Measurements from ENCODE around the gene OPN3.

OPN3 gene

DNA sequence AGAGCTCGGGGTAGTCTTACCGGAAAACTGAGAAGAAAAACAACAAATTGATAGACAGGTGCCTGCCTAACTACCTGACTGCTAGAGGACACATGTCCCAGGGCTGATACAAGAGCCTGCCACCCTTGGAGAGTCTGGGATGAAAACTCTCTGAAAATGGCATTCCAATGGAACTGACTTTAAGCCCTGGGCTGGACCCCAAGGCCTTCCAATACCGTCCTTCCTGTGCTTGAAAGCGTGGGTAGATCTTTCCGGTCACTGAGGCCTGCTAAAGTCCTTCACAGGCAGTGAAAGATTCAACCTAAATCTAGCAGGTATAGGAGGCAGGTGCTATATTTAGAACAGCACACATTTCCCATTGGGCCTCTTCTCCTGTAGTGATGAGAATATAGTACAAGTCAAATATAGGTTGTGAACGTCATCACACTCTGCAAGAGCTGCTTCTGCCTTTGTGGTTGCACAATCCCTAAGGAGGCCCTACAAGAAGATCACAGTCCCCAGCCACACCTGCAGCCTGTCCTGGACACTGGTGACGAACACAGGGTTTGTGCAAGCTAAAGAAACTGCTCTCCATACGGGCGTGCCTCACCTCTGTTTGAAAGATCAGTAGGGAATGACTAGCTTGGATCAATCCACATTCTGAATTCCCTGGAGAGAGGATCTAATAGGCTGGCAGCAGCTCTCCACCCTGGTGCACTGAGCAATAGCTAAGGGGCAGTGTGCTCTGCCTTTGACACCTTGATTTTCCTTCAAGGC is 876 bp upstream of the OPN3 start:
- H3K27me3 Mint-ChIP-seq, result no peaks in the 10 kb centered on the region
- peaks cover 6% of the 10 kb centered on the region for H3K36me3 Mint-ChIP-seq (ENCODE audit: insufficient read depth)
- no peak for ATAC-seq (replicated peaks; ENCODE audit: extremely low read depth, poor library complexity, severe bottlenecking)
- H3K4me3 Mint-ChIP-seq, result peak overlapping the region; percentile 81
- DNase-seq (ENCODE audit: low spot score in 2 of 2), result no peak
- H3K4me1 Mint-ChIP-seq, result peaks cover 28% of the 10 kb centered on the region
- H3K9me3 Mint-ChIP-seq, result no peaks in the 10 kb centered on the region
- H3K27ac Mint-ChIP-seq (ENCODE audit: low read depth), result peak overlapping the region; percentile 66

- peaks cover 28% of the 10 kb centered on the region for H3K4me1 Mint-ChIP-seq
Measured at GRCh38 chr1:241639623-241640148, 483 bp downstream of the OPN3 start.

DNA sequence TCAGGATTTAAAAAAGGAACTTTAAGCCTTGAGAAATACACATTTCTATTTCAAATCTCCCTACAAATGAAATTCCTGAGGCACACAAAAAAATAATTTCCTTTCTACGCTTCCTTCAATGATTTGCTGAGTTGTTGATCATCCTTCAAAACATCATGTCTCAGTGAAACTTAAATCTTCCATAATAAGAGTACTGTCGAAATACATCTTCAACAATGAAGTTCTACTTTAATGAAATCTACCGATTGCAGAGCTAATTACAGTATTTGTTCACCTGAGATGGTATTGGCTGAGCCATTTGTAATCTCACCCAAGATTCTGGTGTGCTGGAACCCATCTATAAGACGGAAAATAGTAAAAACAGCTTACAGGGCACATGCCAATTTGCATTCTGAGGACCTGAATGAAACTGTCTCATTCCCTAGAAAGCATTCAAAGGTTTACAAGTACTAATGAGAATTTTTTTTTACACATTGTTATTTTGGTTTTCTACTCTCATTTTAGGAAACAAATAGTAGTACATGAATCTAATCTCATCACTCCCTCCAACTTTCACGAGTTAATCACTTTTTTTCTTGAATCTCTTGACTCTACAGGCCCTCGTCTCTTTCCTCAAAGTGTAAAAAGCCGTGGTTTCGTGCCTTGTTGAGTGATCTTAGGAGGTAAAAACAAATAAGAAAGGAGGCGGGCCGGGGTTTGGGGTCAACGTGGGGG is 1.1 kb downstream of the OPN3 start:
- Mint-ChIP-seq H3K27ac (ENCODE audit: low read depth) (peak overlapping the region; percentile 15), H3K4me3 (peak overlapping the region; percentile 81), H3K27me3 (no peaks in the 10 kb centered on the region), H3K36me3 (ENCODE audit: insufficient read depth) (peaks cover 10% of the 10 kb centered on the region), H3K4me1 (peaks cover 28% of the 10 kb centered on the region), H3K9me3 (no peaks in the 10 kb centered on the region)
- DNase-seq (ENCODE audit: low spot score in 2 of 2) (no peak), ATAC-seq (replicated peaks; ENCODE audit: extremely low read depth, poor library complexity, severe bottlenecking) (no peak)

More at GRCh38 chr1:241639623-241640148, 483 bp downstream of the OPN3 start:
- no peaks in the 10 kb centered on the region for H3K9me3 Mint-ChIP-seq
- DNase-seq (ENCODE audit: low spot score in 2 of 2), result no peak
- no peaks in the 10 kb centered on the region for H3K27me3 Mint-ChIP-seq
- peak; percentile 55 for ATAC-seq (replicated peaks; ENCODE audit: extremely low read depth, poor library complexity, severe bottlenecking)
- peak overlapping the region; percentile 81 for H3K4me3 Mint-ChIP-seq
- H3K27ac Mint-ChIP-seq (ENCODE audit: low read depth), result peak overlapping the region; percentile 15
- H3K36me3 Mint-ChIP-seq (ENCODE audit: insufficient read depth), result peaks cover 10% of the 10 kb centered on the region

DNA sequence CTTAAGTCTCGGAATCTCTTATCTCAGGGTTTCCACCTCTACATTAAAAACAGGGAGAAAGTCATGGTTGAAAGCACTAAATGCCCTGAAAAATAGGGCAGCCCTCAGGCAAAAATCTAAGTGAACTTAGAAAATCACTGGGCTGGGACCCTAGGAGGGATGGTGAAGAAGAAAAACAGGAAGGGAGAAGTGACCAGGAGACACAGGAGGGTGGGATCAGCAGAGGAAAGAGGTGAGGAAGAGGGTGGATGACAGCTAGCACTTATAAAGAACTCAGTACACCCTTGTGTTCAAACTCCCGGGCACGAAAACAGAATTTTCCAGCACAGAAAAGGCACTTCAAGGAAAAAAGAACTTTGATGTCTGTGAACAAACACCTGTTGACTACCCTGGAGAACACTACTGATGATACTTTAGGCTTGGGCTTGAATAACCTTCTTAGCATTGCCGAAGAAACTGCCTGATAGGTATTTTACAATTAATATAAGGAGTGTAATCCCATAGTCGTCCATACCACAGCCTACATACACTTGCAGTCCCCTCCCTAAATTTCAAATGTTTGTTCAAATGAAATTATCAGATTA is 2.0 kb downstream of the OPN3 start:
- H3K27me3 Mint-ChIP-seq, result no peaks in the 10 kb centered on the region
- H3K27ac Mint-ChIP-seq (ENCODE audit: low read depth), result no peak overlapping the region
- H3K4me3 Mint-ChIP-seq, result peak overlapping the region; percentile 29
- peaks cover 9% of the 10 kb centered on the region for H3K36me3 Mint-ChIP-seq (ENCODE audit: insufficient read depth)
- H3K9me3 Mint-ChIP-seq, result no peaks in the 10 kb centered on the region
- ATAC-seq (replicated peaks; ENCODE audit: extremely low read depth, poor library complexity, severe bottlenecking) (no peak), DNase-seq (ENCODE audit: low spot score in 2 of 2) (no peak)
- H3K4me1 Mint-ChIP-seq, result peaks cover 28% of the 10 kb centered on the region

- ATAC-seq (replicated peaks; ENCODE audit: extremely low read depth, poor library complexity, severe bottlenecking) (no peak), DNase-seq (ENCODE audit: low spot score in 2 of 2) (no peak)
- H3K27ac Mint-ChIP-seq (ENCODE audit: low read depth), result no peak overlapping the region
- H3K4me3 Mint-ChIP-seq, result peak overlapping the region; percentile 29
- no peaks in the 10 kb centered on the region for H3K27me3 Mint-ChIP-seq
- H3K36me3 Mint-ChIP-seq (ENCODE audit: insufficient read depth), result peaks cover 8% of the 10 kb centered on the region
- H3K4me1 Mint-ChIP-seq, result peaks cover 28% of the 10 kb centered on the region
- no peaks in the 10 kb centered on the region for H3K9me3 Mint-ChIP-seq
Measured at GRCh38 chr1:241637604-241638003, 2.6 kb downstream of the OPN3 start.

DNA sequence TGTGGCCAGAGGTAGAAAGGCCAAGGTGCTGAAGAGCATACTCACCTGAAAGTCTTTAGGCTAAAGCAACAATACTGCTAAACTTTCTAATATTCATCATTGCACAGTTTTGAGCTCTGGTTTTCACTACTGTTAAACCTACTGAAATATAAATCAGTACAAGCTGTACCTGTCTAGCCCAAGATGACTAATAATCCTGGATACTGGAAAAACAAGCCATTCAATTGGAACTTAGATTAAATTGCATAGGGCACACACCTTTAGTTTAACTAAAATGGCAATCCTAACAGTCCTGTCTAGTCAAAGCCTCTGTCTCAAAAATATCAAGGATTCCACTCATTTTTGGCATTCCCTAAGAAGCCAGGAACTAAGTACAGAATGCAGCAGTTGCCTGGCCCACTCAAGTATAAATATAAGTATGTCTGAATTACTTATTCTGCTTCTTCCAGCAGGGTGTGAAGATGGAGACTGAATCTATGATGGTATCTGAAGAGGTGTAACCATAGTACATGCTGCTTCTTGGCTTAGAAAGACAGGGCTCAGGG is 3.1 kb downstream of the OPN3 start:
- H3K4me1 Mint-ChIP-seq, result peaks cover 28% of the 10 kb centered on the region
- no peak overlapping the region for H3K27ac Mint-ChIP-seq (ENCODE audit: low read depth)

GRCh38 chr1:241636291-241636690 is 3.9 kb downstream of the OPN3 start:
- Mint-ChIP-seq H3K9me3 (no peaks in the 10 kb centered on the region), H3K4me1 (peaks cover 28% of the 10 kb centered on the region), H3K4me3 (no peak overlapping the region), H3K27ac (ENCODE audit: low read depth) (no peak overlapping the region), H3K27me3 (no peaks in the 10 kb centered on the region), H3K36me3 (ENCODE audit: insufficient read depth) (peaks cover 8% of the 10 kb centered on the region)
- ATAC-seq (replicated peaks; ENCODE audit: extremely low read depth, poor library complexity, severe bottlenecking) (no peak), DNase-seq (ENCODE audit: low spot score in 2 of 2) (no peak)

More for the DNA sequence above, 3.1 kb downstream of the OPN3 start:
- Mint-ChIP-seq H3K36me3 (ENCODE audit: insufficient read depth) (peaks cover 8% of the 10 kb centered on the region), H3K4me3 (no peak overlapping the region), H3K9me3 (no peaks in the 10 kb centered on the region), H3K27me3 (no peaks in the 10 kb centered on the region)
- DNase-seq (ENCODE audit: low spot score in 2 of 2), result no peak
- ATAC-seq (replicated peaks; ENCODE audit: extremely low read depth, poor library complexity, severe bottlenecking), result no peak

DNA sequence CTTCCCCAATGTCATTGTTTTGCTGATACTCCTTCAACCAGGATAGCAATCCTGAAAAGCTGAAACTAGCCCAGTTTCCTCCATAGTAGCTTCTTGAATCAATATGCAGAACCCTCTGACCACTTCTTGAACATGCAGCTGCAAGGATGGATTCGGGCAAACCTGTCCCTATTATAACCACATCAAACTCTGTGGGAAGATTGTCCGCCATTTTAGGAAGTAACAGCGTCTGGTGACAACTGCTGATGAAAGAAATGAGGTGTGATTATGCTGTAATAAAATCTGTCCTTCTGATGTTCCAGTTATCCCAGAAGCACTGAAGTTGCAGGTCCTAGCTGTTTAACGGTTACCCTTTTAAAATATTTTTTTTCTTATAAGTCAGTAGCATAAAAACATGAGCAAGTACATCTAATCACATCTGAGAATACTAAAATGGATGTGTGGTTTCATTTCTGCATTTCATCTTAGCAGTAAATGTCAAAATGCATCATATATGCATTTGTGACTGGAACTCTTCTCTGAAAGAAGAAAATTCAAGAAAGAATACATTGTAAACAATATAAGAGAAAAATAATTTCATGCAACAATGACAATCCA is 4.5 kb downstream of the OPN3 start:
- ATAC-seq (replicated peaks; ENCODE audit: extremely low read depth, poor library complexity, severe bottlenecking), result no peak
- no peaks in the 10 kb centered on the region for H3K9me3 Mint-ChIP-seq
- H3K4me3 Mint-ChIP-seq, result no peak overlapping the region
- peaks cover 26% of the 10 kb centered on the region for H3K4me1 Mint-ChIP-seq
- no peaks in the 10 kb centered on the region for H3K27me3 Mint-ChIP-seq
- H3K36me3 Mint-ChIP-seq (ENCODE audit: insufficient read depth), result peaks cover 8% of the 10 kb centered on the region
- H3K27ac Mint-ChIP-seq (ENCODE audit: low read depth), result no peak overlapping the region
- no peak for DNase-seq (ENCODE audit: low spot score in 2 of 2)

DNA sequence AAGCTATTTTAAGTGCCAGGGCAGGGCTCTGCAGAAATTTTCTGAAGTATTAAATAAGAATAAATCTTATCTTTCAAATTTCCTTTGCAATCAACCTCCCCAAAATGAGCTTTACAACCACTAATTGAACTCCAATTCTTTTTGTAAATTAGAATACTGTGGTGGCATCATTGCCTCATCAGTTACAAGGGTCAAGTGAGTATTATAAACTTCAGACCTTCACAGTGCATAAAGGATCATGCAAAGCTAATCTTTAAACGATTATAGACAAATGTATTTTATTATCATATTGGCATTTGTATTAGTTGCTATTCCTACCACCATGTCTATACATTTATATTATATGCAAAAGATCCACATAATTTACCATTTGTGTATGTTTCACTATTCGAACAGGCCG is 7.2 kb downstream of the OPN3 start:
- DNase-seq (ENCODE audit: low spot score in 2 of 2) (no peak), ATAC-seq (replicated peaks; ENCODE audit: extremely low read depth, poor library complexity, severe bottlenecking) (no peak)
- H3K27ac Mint-ChIP-seq (ENCODE audit: low read depth), result no peak overlapping the region
- H3K4me1 Mint-ChIP-seq, result peaks cover 15% of the 10 kb centered on the region
- H3K27me3 Mint-ChIP-seq, result no peaks in the 10 kb centered on the region
- peaks cover 4% of the 10 kb centered on the region for H3K36me3 Mint-ChIP-seq (ENCODE audit: insufficient read depth)
- no peaks in the 10 kb centered on the region for H3K9me3 Mint-ChIP-seq
- no peak overlapping the region for H3K4me3 Mint-ChIP-seq

- peaks cover 8% of the 10 kb centered on the region for H3K4me1 Mint-ChIP-seq
- no peak for ATAC-seq (replicated peaks; ENCODE audit: extremely low read depth, poor library complexity, severe bottlenecking)
Measured at GRCh38 chr1:241631674-241632073, 8.5 kb downstream of the OPN3 start.

GRCh38 chr1:241630899-241631298 is 9.3 kb downstream of the OPN3 start:
- no peak overlapping the region for H3K4me3 Mint-ChIP-seq
- no peak overlapping the region for H3K27ac Mint-ChIP-seq (ENCODE audit: low read depth)
- no peak for DNase-seq (ENCODE audit: low spot score in 2 of 2)
- no peak for ATAC-seq (replicated peaks; ENCODE audit: extremely low read depth, poor library complexity, severe bottlenecking)
- H3K27me3 Mint-ChIP-seq, result no peaks in the 10 kb centered on the region
- no peaks in the 10 kb centered on the region for H3K9me3 Mint-ChIP-seq
- peaks cover 4% of the 10 kb centered on the region for H3K36me3 Mint-ChIP-seq (ENCODE audit: insufficient read depth)
- peaks cover 8% of the 10 kb centered on the region for H3K4me1 Mint-ChIP-seq

More at GRCh38 chr1:241631674-241632073, 8.5 kb downstream of the OPN3 start:
- H3K27ac Mint-ChIP-seq (ENCODE audit: low read depth), result no peak overlapping the region
- H3K36me3 Mint-ChIP-seq (ENCODE audit: insufficient read depth), result peaks cover 4% of the 10 kb centered on the region
- no peak overlapping the region for H3K4me3 Mint-ChIP-seq
- no peaks in the 10 kb centered on the region for H3K9me3 Mint-ChIP-seq
- DNase-seq (ENCODE audit: low spot score in 2 of 2), result no peak
- H3K27me3 Mint-ChIP-seq, result no peaks in the 10 kb centered on the region

- ATAC-seq (replicated peaks; ENCODE audit: extremely low read depth, poor library complexity, severe bottlenecking) (no peak), DNase-seq (ENCODE audit: low spot score in 2 of 2) (no peak)
- Mint-ChIP-seq H3K27ac (ENCODE audit: low read depth) (no peak overlapping the region), H3K36me3 (ENCODE audit: insufficient read depth) (peaks cover 3% of the 10 kb centered on the region), H3K4me3 (no peak overlapping the region), H3K4me1 (peaks cover 8% of the 10 kb centered on the region), H3K27me3 (no peaks in the 10 kb centered on the region), H3K9me3 (no peaks in the 10 kb centered on the region)
Measured at GRCh38 chr1:241630476-241630875, 9.7 kb downstream of the OPN3 start.

All from central memory CD8-positive, alpha-beta T cell (primary cell).